ENCODE data around the gene SLC28A1. TPM values are rescaled to one million over a fixed set of nuclear protein-coding genes. Genes with fewer than 3 reads are reported as not detected.

Gene SLC28A1
- total RNA-seq, 1 experiment from 2014 or later, result not detected

DNA sequence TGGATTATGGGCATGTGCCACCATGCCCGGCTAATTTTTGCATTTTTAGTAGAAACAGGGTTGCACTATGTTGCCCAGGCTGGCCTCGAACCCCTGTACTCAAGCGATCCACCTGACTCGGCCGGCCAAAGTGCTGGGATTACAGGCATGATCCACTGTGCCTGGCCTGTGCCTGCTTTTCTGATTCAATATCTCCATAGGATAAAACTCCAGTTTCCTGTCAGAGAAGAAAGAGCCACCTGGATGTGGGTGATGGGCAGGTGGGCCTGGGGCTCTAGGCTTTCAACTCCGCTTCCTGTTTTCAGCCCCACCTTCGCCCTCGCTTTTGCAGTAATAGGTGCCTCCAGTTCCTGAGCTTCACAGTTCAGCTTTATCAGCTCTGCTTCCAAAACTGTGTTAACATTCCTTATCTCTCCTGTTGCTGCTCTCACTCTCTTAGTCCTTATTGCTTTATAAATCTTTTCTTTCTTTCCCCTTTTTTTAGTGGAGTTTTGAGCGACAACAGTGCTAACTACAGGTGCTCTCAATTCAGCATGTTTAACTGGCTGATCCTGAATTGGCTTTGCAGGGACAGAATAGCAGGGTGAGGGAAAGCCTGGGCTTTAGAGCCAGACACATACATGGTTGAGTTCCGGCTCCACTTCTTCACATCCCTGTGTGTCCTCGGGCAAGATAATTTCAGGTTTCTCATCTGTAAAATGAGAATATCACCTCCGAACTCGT, 76.1 kb downstream of the SLC28A1 start:
- Histone ChIP-seq H3K4me3 (ENCODE audit: low read depth in 2 of 2, low read length in 2 of 2) (no peak overlapping the region), H3K36me3 (ENCODE audit: control insufficient read depth, insufficient read depth, low read length) (no peaks in the 10 kb centered on the region), H3K27ac (ENCODE audit: low read length) (no peak overlapping the region), H3K9me3 (ENCODE audit: control insufficient read depth, insufficient read depth, low read depth, low read length) (no peaks in the 10 kb centered on the region), H3K27me3 (ENCODE audit: control insufficient read depth, insufficient read depth, low read length) (no peaks in the 10 kb centered on the region), H3K4me1 (ENCODE audit: control insufficient read depth, insufficient read depth, low read length) (peaks cover 3% of the 10 kb centered on the region; the same call in 1 of the 2 replicates)
- ChIA-PET POLR2A (no interaction called here), CTCF (interaction anchor here (0.6 kb wide), 1 partner anchor 9 kb away, joined by 3 read pairs; no protein-coding TSS in a partner anchor)
- DNase-seq (ENCODE audit: low read depth, low spot score), result no peak
- intact Hi-C loops (cut with micrococcal nuclease; ENCODE audit: unreplicated experiment) (no loop called here), in situ Hi-C loops (cut with HindIII; ENCODE audit: low pct_unique_long_range_greater_than_20kb, low sequenced_read_pairs) (no loop called here)
- no TSS peak for BruUV-seq (replicated peaks)
- TF ChIP-seq, protein P1, sequence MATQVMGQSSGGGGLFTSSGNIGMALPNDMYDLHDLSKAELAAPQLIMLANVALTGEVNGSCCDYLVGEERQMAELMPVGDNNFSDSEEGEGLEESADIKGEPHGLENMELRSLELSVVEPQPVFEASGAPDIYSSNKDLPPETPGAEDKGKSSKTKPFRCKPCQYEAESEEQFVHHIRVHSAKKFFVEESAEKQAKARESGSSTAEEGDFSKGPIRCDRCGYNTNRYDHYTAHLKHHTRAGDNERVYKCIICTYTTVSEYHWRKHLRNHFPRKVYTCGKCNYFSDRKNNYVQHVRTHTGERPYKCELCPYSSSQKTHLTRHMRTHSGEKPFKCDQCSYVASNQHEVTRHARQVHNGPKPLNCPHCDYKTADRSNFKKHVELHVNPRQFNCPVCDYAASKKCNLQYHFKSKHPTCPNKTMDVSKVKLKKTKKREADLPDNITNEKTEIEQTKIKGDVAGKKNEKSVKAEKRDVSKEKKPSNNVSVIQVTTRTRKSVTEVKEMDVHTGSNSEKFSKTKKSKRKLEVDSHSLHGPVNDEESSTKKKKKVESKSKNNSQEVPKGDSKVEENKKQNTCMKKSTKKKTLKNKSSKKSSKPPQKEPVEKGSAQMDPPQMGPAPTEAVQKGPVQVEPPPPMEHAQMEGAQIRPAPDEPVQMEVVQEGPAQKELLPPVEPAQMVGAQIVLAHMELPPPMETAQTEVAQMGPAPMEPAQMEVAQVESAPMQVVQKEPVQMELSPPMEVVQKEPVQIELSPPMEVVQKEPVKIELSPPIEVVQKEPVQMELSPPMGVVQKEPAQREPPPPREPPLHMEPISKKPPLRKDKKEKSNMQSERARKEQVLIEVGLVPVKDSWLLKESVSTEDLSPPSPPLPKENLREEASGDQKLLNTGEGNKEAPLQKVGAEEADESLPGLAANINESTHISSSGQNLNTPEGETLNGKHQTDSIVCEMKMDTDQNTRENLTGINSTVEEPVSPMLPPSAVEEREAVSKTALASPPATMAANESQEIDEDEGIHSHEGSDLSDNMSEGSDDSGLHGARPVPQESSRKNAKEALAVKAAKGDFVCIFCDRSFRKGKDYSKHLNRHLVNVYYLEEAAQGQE (IDR thresholded peaks at IDR 0.05; ENCODE audit: insufficient read depth in 1 of 2, low read depth in 2 of 2, low read length in 1 of 2), result no peak
- TF ChIP-seq, protein P2, sequence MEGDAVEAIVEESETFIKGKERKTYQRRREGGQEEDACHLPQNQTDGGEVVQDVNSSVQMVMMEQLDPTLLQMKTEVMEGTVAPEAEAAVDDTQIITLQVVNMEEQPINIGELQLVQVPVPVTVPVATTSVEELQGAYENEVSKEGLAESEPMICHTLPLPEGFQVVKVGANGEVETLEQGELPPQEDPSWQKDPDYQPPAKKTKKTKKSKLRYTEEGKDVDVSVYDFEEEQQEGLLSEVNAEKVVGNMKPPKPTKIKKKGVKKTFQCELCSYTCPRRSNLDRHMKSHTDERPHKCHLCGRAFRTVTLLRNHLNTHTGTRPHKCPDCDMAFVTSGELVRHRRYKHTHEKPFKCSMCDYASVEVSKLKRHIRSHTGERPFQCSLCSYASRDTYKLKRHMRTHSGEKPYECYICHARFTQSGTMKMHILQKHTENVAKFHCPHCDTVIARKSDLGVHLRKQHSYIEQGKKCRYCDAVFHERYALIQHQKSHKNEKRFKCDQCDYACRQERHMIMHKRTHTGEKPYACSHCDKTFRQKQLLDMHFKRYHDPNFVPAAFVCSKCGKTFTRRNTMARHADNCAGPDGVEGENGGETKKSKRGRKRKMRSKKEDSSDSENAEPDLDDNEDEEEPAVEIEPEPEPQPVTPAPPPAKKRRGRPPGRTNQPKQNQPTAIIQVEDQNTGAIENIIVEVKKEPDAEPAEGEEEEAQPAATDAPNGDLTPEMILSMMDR (IDR thresholded peaks at IDR 0.05), result no peak
- no peak for TF ChIP-seq SIN3A (IDR thresholded peaks at IDR 0.05; ENCODE audit: borderline replicate concordance, insufficient read depth, low read depth, low read length)
- no peak for TF ChIP-seq TCF7L2 (IDR thresholded peaks at IDR 0.05; ENCODE audit: low read depth, low read length)
- TF ChIP-seq POLR2AphosphoS5 (IDR thresholded peaks at IDR 0.05; ENCODE audit: low read depth, low read length), result no peak
- ATAC-seq, result no peak

DNA sequence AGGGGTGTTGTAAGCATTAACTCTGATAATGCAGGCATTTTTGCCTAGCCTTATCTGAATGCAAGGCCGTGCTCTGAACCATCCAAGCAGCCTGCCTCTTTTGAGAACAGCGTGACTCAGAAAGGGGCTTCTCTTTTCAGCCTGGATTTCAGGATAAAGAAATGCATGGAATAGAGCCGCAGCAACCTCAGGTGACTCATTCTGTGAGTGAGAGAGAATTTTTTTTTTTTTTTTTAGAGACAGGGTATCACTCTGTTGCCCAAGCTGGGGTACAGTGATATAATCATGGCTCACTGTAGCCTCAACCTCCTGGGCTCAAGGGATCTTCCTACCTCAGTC, 76.6 kb downstream of the SLC28A1 start:
- Histone ChIP-seq H3K27me3 (ENCODE audit: control insufficient read depth, insufficient read depth, low read length) (no peaks in the 10 kb centered on the region), H3K4me3 (ENCODE audit: low read depth in 2 of 2, low read length in 2 of 2) (no peak overlapping the region), H3K9me3 (ENCODE audit: control insufficient read depth, insufficient read depth, low read depth, low read length) (no peaks in the 10 kb centered on the region), H3K36me3 (ENCODE audit: control insufficient read depth, insufficient read depth, low read length) (no peaks in the 10 kb centered on the region), H3K4me1 (ENCODE audit: control insufficient read depth, insufficient read depth, low read length) (no peaks in the 10 kb centered on the region), H3K27ac (ENCODE audit: low read length) (no peak overlapping the region)
- ATAC-seq (no peak), DNase-seq (ENCODE audit: low read depth, low spot score) (no peak)
- ChIA-PET CTCF (interaction anchor here (0.6 kb wide), 1 partner anchor 10 kb away, joined by 3 read pairs; no protein-coding TSS in a partner anchor), POLR2A (no interaction called here)
- no peak for TF ChIP-seq TCF7L2 (IDR thresholded peaks at IDR 0.05; ENCODE audit: low read depth, low read length)
- no peak for TF ChIP-seq SIN3A (IDR thresholded peaks at IDR 0.05; ENCODE audit: borderline replicate concordance, insufficient read depth, low read depth, low read length)
- TF ChIP-seq POLR2AphosphoS5 (IDR thresholded peaks at IDR 0.05; ENCODE audit: low read depth, low read length), result no peak
- TF ChIP-seq, protein P2 (IDR thresholded peaks at IDR 0.05), result no peak
- TF ChIP-seq, protein P1 (IDR thresholded peaks at IDR 0.05; ENCODE audit: insufficient read depth in 1 of 2, low read depth in 2 of 2, low read length in 1 of 2), result no peak
- in situ Hi-C loops (cut with HindIII; ENCODE audit: low pct_unique_long_range_greater_than_20kb, low sequenced_read_pairs), result no loop called here
- intact Hi-C loops (cut with micrococcal nuclease; ENCODE audit: unreplicated experiment), result no loop called here
- BruUV-seq (replicated peaks), result no TSS peak

All from Panc1 (cell line).